ENCODE measurements around the gene AGXT. TPM values are rescaled to one million over a fixed set of nuclear protein-coding genes. Genes with fewer than 3 reads are reported as not detected.

The AGXT gene
- total RNA-seq: not detected

DNA sequence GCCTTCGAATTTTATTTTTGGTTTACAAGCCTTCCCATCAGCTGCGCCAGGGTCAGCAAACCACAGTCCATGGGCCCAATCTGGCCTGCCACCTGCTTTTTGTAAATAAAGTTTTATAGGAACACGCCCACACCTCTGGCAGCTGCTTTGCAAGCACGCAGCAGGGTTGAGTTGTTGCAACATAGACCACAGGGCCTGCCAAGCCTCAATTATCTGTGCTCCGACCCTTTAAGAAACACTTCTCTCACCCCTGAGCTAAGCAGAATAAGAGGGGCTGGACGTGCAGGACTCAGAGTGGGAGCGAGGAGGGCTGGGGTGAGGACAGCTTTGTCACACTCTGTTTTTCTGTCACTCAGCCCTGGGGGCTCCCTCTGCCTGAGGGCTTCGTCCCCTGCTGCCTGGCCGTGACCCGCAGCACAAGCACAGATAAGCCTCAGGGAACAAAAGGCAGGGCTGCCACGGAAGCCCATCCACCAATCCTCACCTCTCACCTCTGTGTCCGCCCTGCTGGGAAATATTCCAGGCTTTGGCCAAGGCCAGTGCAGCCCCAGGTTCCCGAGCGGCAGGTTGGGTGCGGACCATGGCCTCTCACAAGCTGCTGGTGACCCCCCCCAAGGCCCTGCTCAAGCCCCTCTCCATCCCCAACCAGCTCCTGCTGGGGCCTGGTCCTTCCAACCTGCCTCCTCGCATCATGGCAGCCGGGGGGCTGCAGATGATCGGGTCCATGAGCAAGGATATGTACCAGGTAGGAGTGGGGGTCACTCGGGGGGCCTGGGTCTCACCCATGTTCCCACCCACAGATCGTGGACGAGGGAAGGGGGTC is at the start of gene AGXT:
Gene AGXT, plus strand, starts transcription at position 539 of the 823 bp plus-strand sequence. Its CDS starts 42 bp downstream, at position 581.
- no peaks in the 10 kb centered on the region for H3K36me3 Mint-ChIP-seq (ENCODE audit: low read depth)
- no peak within 1 kb of the TSS for H3K27ac Mint-ChIP-seq
- H3K4me1 Mint-ChIP-seq: no peaks in the 10 kb centered on the region
- ChIA-PET CTCF (no interaction called here), POLR2A (no interaction called here)
- no peak for DNase-seq
- H3K4me3 Mint-ChIP-seq: no peak within 1 kb of the TSS
- no peaks in the 10 kb centered on the region for H3K9me3 Mint-ChIP-seq
- peaks cover 15% of the 10 kb centered on the region for H3K27me3 Mint-ChIP-seq

DNA sequence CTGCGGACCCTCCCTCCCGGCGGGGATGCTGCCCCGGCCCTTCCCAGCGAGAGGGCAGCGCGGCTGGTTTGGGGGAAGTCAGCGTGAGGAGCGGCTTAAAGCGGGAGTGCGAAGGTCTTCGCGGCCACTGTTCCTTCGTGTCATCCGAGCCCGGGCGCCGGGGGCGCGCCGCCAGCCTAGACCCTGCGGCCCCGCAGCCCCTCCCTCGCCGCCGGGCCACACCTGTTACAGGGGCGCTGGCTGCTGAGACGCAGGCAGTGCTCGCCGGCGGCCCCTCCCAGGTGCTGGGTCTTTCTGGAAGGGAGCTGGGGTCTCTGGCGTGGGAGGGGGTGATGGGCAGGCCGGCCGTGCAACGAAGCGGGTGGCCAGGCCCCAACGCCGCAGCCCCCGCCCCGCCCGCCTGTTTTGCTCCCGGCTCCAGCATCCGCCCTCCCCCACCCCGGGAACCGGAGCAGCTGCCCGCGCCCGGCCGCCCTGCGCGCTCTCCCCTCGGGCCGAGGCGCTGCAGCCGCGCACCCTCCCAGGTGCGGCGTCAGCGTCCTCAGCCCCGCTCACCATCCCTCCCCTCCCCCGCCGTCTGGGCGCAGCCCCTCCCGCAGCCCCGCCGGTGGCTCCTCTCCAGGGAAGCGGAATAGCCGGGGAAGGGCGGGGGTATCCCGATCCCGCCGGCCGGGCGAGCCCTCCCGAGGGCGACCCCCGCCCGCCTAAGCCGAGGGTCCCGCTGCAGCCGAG is 49.3 kb upstream of the AGXT start:
- Mint-ChIP-seq H3K9me3 (no peaks in the 10 kb centered on the region), H3K27me3 (peaks cover 48% of the 10 kb centered on the region), H3K27ac (no peak overlapping the region), H3K36me3 (ENCODE audit: low read depth) (no peaks in the 10 kb centered on the region), H3K4me1 (peaks cover 8% of the 10 kb centered on the region), H3K4me3 (no peak overlapping the region)
- POLR2A ChIA-PET: no interaction called here
- DNase-seq: no peak
- CTCF ChIA-PET: no interaction called here

DNA sequence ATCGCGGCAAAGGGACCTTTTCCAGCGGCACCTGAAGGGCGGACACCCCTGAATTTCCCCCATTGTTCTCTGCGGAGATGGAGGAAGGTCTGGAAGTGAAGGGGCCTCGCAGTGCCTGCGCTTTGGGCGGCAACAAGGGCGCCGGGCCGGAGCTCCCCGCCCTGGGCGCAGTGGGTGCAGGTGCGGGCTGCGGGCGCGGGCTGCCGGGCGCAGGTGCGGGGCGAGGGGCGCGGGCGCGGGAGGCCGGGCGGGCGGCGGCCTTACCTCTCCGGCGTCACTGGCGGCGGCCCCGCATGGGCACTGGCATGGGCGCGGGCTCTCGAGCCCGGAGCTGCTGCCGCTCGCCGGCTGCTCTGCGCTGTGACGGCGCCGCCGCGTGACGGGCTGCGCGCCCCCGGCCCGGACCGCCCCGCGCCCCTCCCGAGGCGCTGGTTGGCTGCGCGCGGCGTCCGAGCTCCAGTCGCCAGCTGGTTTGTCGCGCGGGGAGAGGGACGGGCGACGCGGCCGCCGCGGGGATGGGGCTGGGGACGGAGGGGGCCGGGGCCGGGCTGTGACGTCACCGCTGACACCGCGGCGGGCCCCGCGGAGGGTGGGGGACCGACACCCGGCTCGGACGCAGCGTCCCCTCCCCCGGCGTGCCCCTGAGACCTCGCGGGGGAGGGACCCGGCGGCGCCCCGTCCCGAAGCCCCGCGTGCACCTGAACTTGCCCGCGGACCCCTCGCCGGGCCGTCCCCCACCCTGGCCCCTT is 48.6 kb upstream of the AGXT start, which contains the start of gene KIF1A:
Gene KIF1A, minus strand, starts transcription at position 362 of the 749 bp plus-strand sequence. CDS start 22,467 bp downstream, outside the sequence.
- H3K4me1 Mint-ChIP-seq: peaks cover 8% of the 10 kb centered on the region
- ChIA-PET CTCF (no interaction called here), POLR2A (no interaction called here)
- H3K27ac Mint-ChIP-seq: no peak within 1 kb of the TSS
- no peaks in the 10 kb centered on the region for H3K36me3 Mint-ChIP-seq (ENCODE audit: low read depth)
- DNase-seq: peak; percentile 10
- peaks cover 55% of the 10 kb centered on the region for H3K27me3 Mint-ChIP-seq
- no peak within 1 kb of the TSS for H3K4me3 Mint-ChIP-seq
- H3K9me3 Mint-ChIP-seq: no peaks in the 10 kb centered on the region

DNA sequence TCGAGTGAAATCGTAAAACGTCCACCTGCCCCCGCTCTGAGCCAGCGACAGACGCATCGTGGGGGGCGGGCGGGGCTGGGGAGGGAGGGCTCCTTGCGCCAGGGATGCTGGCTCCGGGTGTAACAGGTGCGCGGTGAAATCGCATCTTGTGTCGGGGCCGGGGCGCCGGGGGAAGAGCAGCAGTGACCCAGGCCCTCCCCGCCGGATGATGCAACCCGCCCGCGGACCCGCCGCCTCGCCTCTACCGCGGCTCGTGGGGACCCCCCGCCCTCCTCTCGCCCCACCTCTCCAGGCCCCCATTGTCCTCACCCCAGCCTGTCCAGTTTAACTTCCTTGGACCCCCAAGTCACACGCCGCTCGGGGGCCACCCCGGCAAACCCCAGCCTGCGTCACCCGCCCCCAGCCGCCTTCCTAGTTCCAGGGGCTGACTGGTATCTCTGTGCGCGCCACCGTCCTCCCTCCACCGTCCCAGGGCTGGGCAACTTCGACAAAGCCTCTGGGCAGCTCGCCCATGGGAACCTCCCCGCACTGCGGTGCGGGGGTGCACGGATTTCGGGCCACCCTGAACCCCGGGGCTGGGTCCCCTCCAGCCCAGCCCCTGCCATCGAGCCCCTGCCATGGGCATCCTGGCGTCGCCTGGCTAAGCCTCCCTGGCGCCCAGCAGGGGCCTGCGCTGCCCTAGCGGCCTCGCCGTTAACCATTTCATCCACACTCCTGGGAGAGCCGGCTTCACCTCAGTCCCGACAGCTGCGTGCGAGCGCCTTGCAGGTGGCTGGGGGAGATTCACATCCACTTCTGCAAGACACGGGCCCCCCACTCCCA is 47.8 kb upstream of the AGXT start:
- Mint-ChIP-seq H3K27me3 (peaks cover 59% of the 10 kb centered on the region), H3K27ac (no peak overlapping the region), H3K4me1 (peaks cover 8% of the 10 kb centered on the region), H3K36me3 (ENCODE audit: low read depth) (no peaks in the 10 kb centered on the region), H3K4me3 (peak overlapping the region; percentile 24), H3K9me3 (no peaks in the 10 kb centered on the region)
- CTCF ChIA-PET: no interaction called here
- peak; percentile 16 for DNase-seq
- POLR2A ChIA-PET: interaction anchor here (1.4 kb wide), 1 partner anchor 11 kb away, joined by 3 read pairs; no protein-coding TSS in a partner anchor

DNA sequence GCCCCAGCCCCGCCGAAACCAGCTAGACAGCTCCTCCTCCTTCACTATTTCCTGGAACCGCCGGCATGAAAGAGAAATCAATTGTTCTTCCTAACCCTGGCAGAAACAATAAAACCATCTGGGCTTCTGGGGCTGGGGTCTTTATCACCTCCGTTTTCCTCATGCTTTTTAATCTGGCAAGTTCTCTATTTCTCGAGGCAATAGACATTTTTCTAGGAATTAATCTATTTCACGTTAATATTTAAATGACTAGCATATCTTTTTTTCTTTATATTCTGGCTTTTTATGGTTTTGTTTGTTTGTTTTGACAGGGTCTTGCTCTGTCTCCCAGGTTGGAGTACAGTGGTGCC is 47.2 kb upstream of the AGXT start:
- POLR2A ChIA-PET: interaction anchor here (1.4 kb wide), 1 partner anchor 11 kb away, joined by 3 read pairs; no protein-coding TSS in a partner anchor
- Mint-ChIP-seq H3K27ac (no peak overlapping the region), H3K27me3 (peaks cover 58% of the 10 kb centered on the region), H3K9me3 (no peaks in the 10 kb centered on the region), H3K4me1 (peaks cover 8% of the 10 kb centered on the region), H3K4me3 (peak overlapping the region; percentile 24), H3K36me3 (ENCODE audit: low read depth) (no peaks in the 10 kb centered on the region)
- no peak for DNase-seq
- CTCF ChIA-PET: no interaction called here

DNA sequence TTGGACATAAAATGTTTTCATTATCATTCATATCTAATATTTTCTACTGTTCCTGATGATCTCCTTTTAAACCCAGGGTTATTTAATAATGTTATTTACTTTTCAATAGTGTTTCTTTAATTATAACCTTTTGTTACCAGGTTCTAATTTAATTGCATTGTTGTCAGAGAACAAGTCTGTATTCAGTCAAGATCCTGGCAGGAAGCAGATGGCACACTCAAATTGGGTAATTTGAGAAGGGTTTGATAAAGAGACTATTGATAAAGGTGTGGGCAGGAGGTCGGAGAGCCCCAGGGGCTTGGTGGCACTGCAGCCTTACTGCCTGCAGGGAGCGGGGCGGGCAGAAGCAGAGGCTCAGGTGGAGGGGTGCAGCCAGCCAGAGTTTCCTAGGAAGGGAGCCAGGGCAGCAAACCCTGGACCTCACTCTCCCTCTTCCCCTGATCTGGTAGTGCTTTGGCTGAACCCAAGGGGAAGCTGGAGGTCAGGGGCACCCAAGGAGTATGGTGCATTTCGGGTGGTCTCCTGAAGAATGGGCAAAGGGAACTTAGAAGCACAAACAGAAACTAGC is 46.3 kb upstream of the AGXT start:
- H3K36me3 Mint-ChIP-seq (ENCODE audit: low read depth): no peaks in the 10 kb centered on the region
- no peaks in the 10 kb centered on the region for H3K9me3 Mint-ChIP-seq
- H3K4me1 Mint-ChIP-seq: peaks cover 8% of the 10 kb centered on the region
- DNase-seq: peak; percentile 5
- H3K4me3 Mint-ChIP-seq: no peak overlapping the region
- no peak overlapping the region for H3K27ac Mint-ChIP-seq
- peaks cover 66% of the 10 kb centered on the region for H3K27me3 Mint-ChIP-seq
- ChIA-PET CTCF (no interaction called here), POLR2A (interaction anchor here (1.4 kb wide), 1 partner anchor 10 kb away, joined by 3 read pairs; no protein-coding TSS in a partner anchor)

DNA sequence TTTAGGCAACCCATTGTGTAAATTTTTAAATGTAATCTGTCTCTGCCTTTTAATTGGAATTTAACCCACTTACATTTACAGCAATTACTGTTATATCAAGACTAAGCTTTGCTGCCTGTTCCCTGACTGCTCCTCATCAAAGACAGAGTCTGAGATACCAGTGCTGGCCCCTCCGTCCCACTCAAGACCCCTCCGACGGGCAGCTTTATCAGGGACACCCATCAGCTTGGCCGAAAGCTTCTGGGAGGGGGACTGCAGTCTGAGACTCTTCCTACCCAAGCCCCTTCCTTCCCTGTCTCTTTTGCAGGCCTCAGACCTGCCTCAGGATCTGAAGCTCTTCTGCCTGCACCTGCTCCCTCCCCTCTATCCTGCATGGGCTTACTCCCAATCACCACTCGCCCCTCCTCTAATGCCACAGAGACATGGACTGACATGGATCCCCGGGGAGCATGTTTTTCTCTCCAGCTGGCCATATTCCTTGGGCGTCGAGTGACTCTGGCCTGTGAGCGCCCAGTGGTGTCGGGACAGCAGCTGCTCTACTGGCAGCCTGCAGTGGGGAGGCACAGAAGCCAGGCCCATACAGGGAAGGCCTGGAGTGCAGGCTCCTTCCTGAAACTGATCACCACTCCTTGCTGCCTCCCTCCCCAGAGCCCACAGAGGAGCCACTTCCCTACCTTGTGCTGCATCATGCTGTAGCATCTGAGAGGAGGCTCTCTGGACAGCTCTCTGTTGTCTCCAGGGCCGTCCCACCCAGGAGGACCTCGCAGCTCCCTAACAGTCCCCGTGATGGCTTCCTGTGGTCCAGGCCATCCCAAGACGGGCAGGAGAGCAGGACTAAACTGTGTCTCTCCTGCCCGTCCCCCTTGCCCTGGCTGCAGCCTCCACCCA is 44.9 kb upstream of the AGXT start:
- Mint-ChIP-seq H3K27me3 (peaks cover 66% of the 10 kb centered on the region), H3K4me3 (no peak overlapping the region), H3K9me3 (no peaks in the 10 kb centered on the region), H3K4me1 (peaks cover 8% of the 10 kb centered on the region), H3K36me3 (ENCODE audit: low read depth) (no peaks in the 10 kb centered on the region), H3K27ac (no peak overlapping the region)
- ChIA-PET CTCF (no interaction called here), POLR2A (no interaction called here)
- DNase-seq: peak; percentile 5

DNA sequence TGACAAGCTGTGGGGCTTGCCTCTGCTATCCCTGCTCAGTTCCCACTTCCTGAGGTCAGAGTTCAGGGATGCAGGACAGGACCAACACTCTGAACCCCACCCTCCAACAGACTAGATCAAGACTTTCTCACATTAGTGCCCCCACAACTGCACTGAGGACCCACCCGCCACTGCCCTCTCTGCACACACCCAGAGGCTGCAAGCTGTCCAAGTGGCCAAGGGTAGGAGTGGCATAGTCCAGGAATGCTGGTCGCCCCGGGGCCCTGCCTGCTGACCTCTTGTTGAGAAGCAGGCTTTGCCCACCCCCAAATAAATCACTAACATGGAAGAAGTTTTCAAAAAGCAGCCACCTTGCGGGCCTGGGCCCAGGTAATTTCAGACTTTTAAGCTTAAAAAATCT is 43.1 kb upstream of the AGXT start:
- H3K4me3 Mint-ChIP-seq: no peak overlapping the region
- no peak for DNase-seq

DNA sequence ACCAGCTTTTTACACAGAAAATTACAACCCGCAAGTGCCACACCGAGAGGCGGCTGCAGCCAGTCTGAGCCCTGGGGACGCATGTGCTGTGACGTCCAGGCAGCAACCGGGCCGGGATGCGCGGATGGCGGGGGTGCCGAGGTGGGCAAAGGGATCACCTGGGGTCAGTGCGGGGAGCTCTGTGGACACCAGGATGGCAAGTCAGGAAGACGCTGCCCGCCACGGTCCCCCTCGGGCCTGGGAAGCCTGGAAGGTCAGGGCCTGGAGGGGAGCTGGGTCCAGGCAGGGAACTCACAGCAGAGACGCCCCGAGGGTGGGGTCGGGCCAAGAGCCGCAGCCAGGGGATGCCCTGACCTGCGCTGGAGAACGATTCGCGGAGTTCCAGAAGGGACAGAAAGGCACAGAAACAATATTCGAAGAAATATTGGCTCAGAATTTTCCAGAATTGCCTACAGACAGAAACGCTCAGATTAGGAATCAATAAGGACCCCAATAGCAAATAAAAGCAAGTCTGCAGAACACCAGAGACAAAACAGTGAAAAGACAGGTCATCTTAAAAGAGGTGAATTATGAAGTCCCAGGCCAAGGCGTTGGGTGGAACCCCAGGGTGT is 36.9 kb upstream of the AGXT start:
- no peak for DNase-seq
- Mint-ChIP-seq H3K9me3 (no peaks in the 10 kb centered on the region), H3K27me3 (peaks cover 31% of the 10 kb centered on the region), H3K27ac (no peak overlapping the region), H3K4me1 (peaks cover 7% of the 10 kb centered on the region), H3K4me3 (peak overlapping the region; percentile 30), H3K36me3 (ENCODE audit: low read depth) (no peaks in the 10 kb centered on the region)
- ChIA-PET POLR2A (interaction anchor here (1.0 to 1.5 kb wide), 2 partner anchors 10 to 245 kb away, joined by 3 read pairs; partner anchors contain the start of gene CAPN10), CTCF (no interaction called here)

More for the DNA sequence above, 43.1 kb upstream of the AGXT start:
- no peak overlapping the region for H3K27ac Mint-ChIP-seq
- H3K27me3 Mint-ChIP-seq: peaks cover 76% of the 10 kb centered on the region
- H3K9me3 Mint-ChIP-seq: no peaks in the 10 kb centered on the region
- no peaks in the 10 kb centered on the region for H3K36me3 Mint-ChIP-seq (ENCODE audit: low read depth)
- POLR2A ChIA-PET: no interaction called here
- peaks cover 8% of the 10 kb centered on the region for H3K4me1 Mint-ChIP-seq
- CTCF ChIA-PET: interaction anchor here (0.7 kb wide), 1 partner anchor 72 kb away, joined by 3 read pairs; no protein-coding TSS in a partner anchor

DNA sequence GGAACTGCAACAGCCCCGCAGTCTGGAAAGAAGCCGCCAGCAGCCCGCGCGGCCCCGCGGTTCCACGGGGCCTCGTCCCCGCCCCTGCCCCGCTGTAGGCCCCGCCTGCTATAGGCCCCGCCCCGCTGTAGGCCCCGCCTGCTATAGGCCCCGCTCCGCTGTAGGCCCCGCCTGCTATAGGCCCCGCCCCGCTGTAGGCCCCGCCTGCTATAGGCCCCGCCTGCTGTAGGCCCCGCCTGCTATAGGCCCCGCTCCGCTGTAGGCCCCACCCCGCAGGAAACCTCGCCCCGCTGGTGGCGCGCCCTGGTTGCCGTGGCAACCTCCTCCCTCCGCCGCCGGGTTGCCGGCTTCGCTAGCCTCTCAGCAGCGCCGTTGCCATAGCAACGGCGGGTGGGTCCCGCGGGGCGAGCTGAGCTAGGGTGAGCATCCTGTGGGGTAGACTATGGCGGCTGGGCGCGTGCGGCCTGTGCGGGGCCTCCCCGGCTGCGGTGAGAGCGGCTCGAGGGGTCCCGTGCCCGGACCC is 36.4 kb upstream of the AGXT start:
- ChIA-PET CTCF (no interaction called here), POLR2A (interaction anchor here (1.5 kb wide), 1 partner anchor 10 kb away, joined by 3 read pairs; no protein-coding TSS in a partner anchor)
- DNase-seq: peak; percentile 98
- no peaks in the 10 kb centered on the region for H3K9me3 Mint-ChIP-seq
- peaks cover 25% of the 10 kb centered on the region for H3K27me3 Mint-ChIP-seq
- peaks cover 7% of the 10 kb centered on the region for H3K4me1 Mint-ChIP-seq
- no peak overlapping the region for H3K27ac Mint-ChIP-seq
- H3K36me3 Mint-ChIP-seq (ENCODE audit: low read depth): no peaks in the 10 kb centered on the region
- H3K4me3 Mint-ChIP-seq: no peak overlapping the region

DNA sequence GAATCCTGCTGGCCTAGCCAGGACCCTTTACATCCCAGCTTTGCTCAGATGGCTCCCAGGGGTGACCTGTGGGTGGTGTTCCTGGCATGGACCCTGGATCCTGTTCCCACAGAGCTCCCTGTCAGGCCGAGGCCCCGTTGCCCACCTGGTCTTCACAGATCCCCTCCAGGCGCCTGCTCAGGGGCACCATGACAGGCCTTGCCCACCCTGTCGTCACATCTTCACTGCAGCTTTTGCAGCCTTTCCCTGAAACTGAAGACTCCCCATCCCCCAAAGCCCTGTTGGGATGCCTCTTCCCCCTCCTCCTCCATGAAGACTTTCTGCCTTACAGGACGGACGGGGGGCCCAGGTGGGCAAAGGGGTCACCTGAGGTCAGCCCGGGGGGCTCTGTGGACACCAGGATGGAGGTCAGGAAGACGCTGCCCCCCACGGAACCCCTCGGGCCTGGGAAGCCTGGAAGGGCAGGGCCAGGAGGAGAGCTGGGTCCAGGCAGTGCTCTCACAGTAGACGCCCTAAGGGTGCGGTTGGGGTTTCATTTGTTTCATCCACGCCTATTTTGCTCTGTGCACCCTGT is 35.6 kb upstream of the AGXT start:
- H3K27me3 Mint-ChIP-seq: peaks cover 24% of the 10 kb centered on the region
- ChIA-PET POLR2A (interaction anchor here (1.5 kb wide), 1 partner anchor 11 kb away, joined by 3 read pairs; no protein-coding TSS in a partner anchor), CTCF (no interaction called here)

More for the DNA sequence above, 35.6 kb upstream of the AGXT start:
- no peak for DNase-seq
- Mint-ChIP-seq H3K4me1 (peaks cover 7% of the 10 kb centered on the region), H3K27ac (no peak overlapping the region), H3K36me3 (ENCODE audit: low read depth) (no peaks in the 10 kb centered on the region), H3K9me3 (no peaks in the 10 kb centered on the region), H3K4me3 (no peak overlapping the region)
